Osteoblast (primary cell): ENCODE data around the gene TRPM1. TPM values are rescaled to one million over a fixed set of nuclear protein-coding genes. Genes with fewer than 3 reads are reported as not detected.

ENCODE experiments used
- DNase-seq: peaks from one replicate; pipeline ENCODE4 v3.0.0; 2011; ENCODE audit warnings: low spot score, mixed read lengths; ENCODE audit not compliant: insufficient read length; ENCODE audit errors: missing footprints
- H2AFZ ChIP-seq: 2 replicates; pipeline ENCODE4 v1.6.0; 2011; ENCODE audit warnings: mild to moderate bottlenecking, low read length
- H3K27ac ChIP-seq: 2 replicates; pipeline ENCODE4 v1.5.1; 2011; ENCODE audit warnings: mild to moderate bottlenecking, low read depth, low read length, moderate library complexity
- H3K27me3 ChIP-seq: 2 replicates; pipeline ENCODE4 v1.6.0; 2012; ENCODE audit warnings: mild to moderate bottlenecking, control low read depth, inconsistent platforms, low read length, moderate library complexity; ENCODE audit not compliant: insufficient read depth
- H3K36me3 ChIP-seq: 2 replicates; pipeline ENCODE4 v1.5.1; 2011; ENCODE audit warnings: mild to moderate bottlenecking, low read length, control low read depth, moderate library complexity; ENCODE audit not compliant: insufficient read depth
- H3K4me1 ChIP-seq: 2 replicates; pipeline ENCODE4 v1.5.1; 2011; ENCODE audit warnings: mild to moderate bottlenecking, low read length, control low read depth, moderate library complexity; ENCODE audit not compliant: insufficient read depth
- H3K4me2 ChIP-seq: 2 replicates; pipeline ENCODE4 v1.6.0; 2011; ENCODE audit warnings: mild to moderate bottlenecking, low read length; ENCODE audit not compliant: insufficient read depth
- H3K4me3 ChIP-seq: fragments of 200-600 bp; sonication (generic); 3 replicates; pipeline ENCODE4 v1.5.1; 2012; ENCODE audit warnings: mild to moderate bottlenecking, low read length, inconsistent platforms; ENCODE audit not compliant: insufficient read depth
- H3K79me2 ChIP-seq: 2 replicates; pipeline ENCODE4 v1.6.0; 2012; ENCODE audit warnings: mild to moderate bottlenecking, low read length, control low read depth, inconsistent platforms; ENCODE audit not compliant: insufficient read depth
- H3K9me3 ChIP-seq: 2 replicates; pipeline ENCODE4 v1.5.1; 2011; ENCODE audit warnings: low read depth, low read length, control low read depth
- H4K20me1 ChIP-seq: 2 replicates; pipeline ENCODE4 v1.6.0; 2012; ENCODE audit warnings: mild to moderate bottlenecking, low read length, control low read depth; ENCODE audit not compliant: insufficient read depth
- total RNA-seq: library from RNA; depleted of rRNA; stranded (reverse); fragments of >200 nt; gene quantifications from 2 replicates; pipeline ENCODE4 v1.2.3, GENCODE V29; 2012
- TF ChIP-seq, protein P1 (sequence below): IDR thresholded peaks from 2 replicates; pipeline ENCODE4 v1.5.1; 2011; ENCODE audit warnings: mild to moderate bottlenecking, low read depth, low read length, moderate library complexity; ENCODE audit errors: extremely low read depth

The TRPM1 gene
- total RNA-seq, 1 donor = under 0.01 TPM

DNA sequence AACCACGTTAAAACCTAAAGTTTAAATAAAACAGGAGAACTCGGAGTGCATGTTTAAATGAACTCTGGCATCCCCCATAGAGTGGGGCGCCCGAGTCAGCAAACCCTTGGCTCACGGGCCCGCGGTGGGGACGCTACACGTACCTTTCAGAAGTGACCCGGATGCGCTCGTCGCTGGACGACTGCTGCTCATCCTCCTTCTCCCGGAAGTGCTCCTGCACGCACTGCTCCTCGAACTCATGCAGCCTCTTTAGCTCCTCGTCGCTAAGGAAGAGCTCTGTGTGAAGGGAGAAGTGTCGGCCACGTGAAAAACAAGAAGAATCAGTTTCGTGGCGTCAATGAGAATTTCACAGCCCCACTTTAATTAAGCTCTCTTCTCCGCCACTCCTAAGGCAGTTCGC, 75.5 kb downstream of the TRPM1 start:
- no peak for DNase-seq
- no peak overlapping the region for H3K27ac ChIP-seq
- H4K20me1 ChIP-seq = no peaks in the 10 kb centered on the region
- H3K9me3 ChIP-seq = no peaks in the 10 kb centered on the region
- peaks cover 21% of the 10 kb centered on the region for H3K4me1 ChIP-seq
- no peak overlapping the region for H3K4me3 ChIP-seq
- H3K4me2 ChIP-seq = no peak overlapping the region
- no peaks in the 10 kb centered on the region for H3K36me3 ChIP-seq
- H3K79me2 ChIP-seq = no peaks in the 10 kb centered on the region
- TF ChIP-seq, protein P1, sequence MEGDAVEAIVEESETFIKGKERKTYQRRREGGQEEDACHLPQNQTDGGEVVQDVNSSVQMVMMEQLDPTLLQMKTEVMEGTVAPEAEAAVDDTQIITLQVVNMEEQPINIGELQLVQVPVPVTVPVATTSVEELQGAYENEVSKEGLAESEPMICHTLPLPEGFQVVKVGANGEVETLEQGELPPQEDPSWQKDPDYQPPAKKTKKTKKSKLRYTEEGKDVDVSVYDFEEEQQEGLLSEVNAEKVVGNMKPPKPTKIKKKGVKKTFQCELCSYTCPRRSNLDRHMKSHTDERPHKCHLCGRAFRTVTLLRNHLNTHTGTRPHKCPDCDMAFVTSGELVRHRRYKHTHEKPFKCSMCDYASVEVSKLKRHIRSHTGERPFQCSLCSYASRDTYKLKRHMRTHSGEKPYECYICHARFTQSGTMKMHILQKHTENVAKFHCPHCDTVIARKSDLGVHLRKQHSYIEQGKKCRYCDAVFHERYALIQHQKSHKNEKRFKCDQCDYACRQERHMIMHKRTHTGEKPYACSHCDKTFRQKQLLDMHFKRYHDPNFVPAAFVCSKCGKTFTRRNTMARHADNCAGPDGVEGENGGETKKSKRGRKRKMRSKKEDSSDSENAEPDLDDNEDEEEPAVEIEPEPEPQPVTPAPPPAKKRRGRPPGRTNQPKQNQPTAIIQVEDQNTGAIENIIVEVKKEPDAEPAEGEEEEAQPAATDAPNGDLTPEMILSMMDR = no peak
- H2AFZ ChIP-seq = no peak overlapping the region
- H3K27me3 ChIP-seq = no peaks in the 10 kb centered on the region

DNA sequence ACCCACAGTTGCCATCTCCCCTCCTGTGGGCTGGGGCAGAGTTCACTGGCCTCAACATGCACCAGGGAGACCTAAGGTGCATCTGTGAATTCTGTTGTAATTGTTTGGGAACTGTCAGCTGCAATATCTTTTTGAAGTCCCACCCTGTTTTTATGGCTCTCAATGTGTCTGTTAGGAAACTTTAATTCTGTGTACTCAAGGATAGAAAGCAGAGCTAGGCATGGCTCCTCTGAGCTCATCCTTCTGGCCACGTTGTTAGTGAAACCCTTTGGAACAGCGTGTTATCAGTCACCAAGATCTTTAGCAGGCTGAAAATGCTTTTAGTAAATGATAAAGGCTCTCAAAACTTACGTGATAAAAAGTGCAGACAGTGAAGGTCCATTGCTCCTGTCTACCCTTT, 76.5 kb downstream of the TRPM1 start:
- Histone ChIP-seq H3K9me3 (no peaks in the 10 kb centered on the region), H3K27ac (peak overlapping the region; percentile 93), H2AFZ (peak overlapping the region; percentile 37), H3K36me3 (no peaks in the 10 kb centered on the region), H3K27me3 (no peaks in the 10 kb centered on the region), H3K4me1 (peaks cover 29% of the 10 kb centered on the region), H3K4me3 (peak overlapping the region; percentile 36), H3K79me2 (no peaks in the 10 kb centered on the region), H4K20me1 (no peaks in the 10 kb centered on the region), H3K4me2 (peak overlapping the region; percentile 66)
- TF ChIP-seq, protein P1 = no peak
- peak; percentile 82 for DNase-seq

DNA sequence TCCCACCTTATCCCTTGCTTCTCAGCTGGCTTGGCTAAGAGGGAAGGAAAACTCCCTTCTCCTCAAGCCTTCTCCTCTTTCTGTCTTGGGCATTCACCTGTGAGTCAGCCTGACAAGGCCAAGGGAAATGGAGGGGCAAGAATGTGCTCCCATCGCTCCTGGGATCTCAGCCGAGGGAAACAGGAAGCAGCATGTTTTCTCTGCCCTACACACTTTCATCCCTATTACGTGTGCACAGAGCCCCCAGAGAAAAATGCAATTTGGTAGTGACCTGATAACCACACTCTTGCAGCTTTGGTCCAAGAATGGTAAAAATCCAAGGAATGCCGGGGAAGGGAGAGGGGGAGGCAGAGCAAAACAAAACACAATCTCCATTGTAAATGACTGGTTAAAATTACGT, 77.2 kb downstream of the TRPM1 start:
- no peaks in the 10 kb centered on the region for H3K9me3 ChIP-seq
- H3K4me3 ChIP-seq = peak overlapping the region; percentile 36
- no peaks in the 10 kb centered on the region for H3K79me2 ChIP-seq
- peak; percentile 95 for DNase-seq
- H3K4me2 ChIP-seq = peak overlapping the region; percentile 66
- no peaks in the 10 kb centered on the region for H3K27me3 ChIP-seq
- TF ChIP-seq, protein P1 = no peak
- H3K4me1 ChIP-seq = peaks cover 29% of the 10 kb centered on the region
- no peaks in the 10 kb centered on the region for H3K36me3 ChIP-seq
- no peak overlapping the region for H2AFZ ChIP-seq
- peak overlapping the region; percentile 93 for H3K27ac ChIP-seq
- H4K20me1 ChIP-seq = no peaks in the 10 kb centered on the region

DNA sequence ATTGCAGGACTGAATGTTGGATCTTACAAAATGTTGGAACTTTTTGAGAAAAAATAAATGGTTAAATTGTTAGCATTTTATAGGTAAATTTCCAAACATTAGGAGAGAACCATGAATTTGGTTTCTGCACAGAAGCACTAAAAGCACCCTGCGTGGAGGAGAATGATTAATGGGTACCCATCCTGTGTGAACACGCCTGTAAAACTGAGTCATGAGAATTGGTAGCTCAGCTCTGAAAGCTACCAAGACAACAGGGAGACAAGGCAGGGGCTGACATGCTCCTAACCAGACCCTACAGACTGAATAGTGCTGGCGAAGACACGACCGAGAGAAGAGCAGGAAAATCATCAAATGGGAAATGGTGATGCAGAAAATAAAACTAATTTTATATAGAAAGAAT, 77.7 kb downstream of the TRPM1 start:
- Histone ChIP-seq H3K27ac (peak overlapping the region; percentile 93), H3K4me1 (peaks cover 29% of the 10 kb centered on the region), H3K9me3 (no peaks in the 10 kb centered on the region), H3K36me3 (no peaks in the 10 kb centered on the region), H4K20me1 (no peaks in the 10 kb centered on the region), H3K79me2 (no peaks in the 10 kb centered on the region), H3K27me3 (no peaks in the 10 kb centered on the region), H3K4me3 (no peak overlapping the region), H2AFZ (no peak overlapping the region), H3K4me2 (peak overlapping the region; percentile 66)
- TF ChIP-seq, protein P1 = no peak
- no peak for DNase-seq
